Astrocyte (in vitro differentiated cells and primary cell): ENCODE results near the gene CXorf66.

Experiments used
- CTCF ChIP-seq: IDR thresholded peaks from 2 replicates; pipeline ENCODE4 v1.5.1; 2011; ENCODE audit warnings: low read depth, mild to moderate bottlenecking, inconsistent platforms, low read length, moderate library complexity; ENCODE audit not compliant: insufficient read depth
- EZH2 ChIP-seq: IDR thresholded peaks from 2 replicates; pipeline ENCODE4 v1.6.1; 2012; ENCODE audit warnings: mild to moderate bottlenecking, low read length, inconsistent platforms; ENCODE audit not compliant: insufficient read depth

DNA sequence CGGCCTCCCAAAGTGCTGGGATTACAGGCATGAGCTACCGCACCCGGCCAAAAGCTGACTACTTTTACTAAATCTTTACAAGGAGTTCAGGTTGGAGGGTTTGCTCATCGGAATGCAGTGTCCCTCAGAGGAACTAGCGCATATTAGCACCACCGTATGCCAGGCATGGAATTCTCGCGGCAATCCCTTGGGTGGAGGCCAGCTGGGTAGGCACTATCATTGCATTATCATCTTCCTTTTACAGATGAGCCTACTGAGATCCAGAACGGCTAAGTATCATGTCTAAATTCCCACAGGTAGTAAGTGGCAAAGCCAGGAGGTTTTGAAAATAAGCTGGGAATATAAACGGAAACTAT, 6.1 kb upstream of the CXorf66 start:
- TF ChIP-seq CTCF = no peak
- no peak for TF ChIP-seq EZH2
